GM23248 (cell line): Measurements from ENCODE around the gene ABLIM1. TPM values are rescaled to one million over a fixed set of nuclear protein-coding genes. Genes with fewer than 3 reads are reported as not detected.
A peak's percentile ranks its signal among the peaks of the same experiment; 100 is the strongest.

Source experiments
- DNase-seq: peaks from one replicate; pipeline ENCODE4 v3.0.0-alpha.2; 2015
- H2AFZ ChIP-seq: fragments of 200-600 bp; sonication (generic); 2 replicates; pipeline ENCODE4 v1.6.1; 2016; ENCODE audit warnings: antibody characterized with exemption
- H3F3A ChIP-seq: fragments of 200-600 bp; sonication (generic); 2 replicates; pipeline ENCODE4 v1.6.1; 2016; ENCODE audit warnings: mild to moderate bottlenecking, antibody characterized with exemption, mixed run types; ENCODE audit not compliant: insufficient read depth
- H3K27ac ChIP-seq: fragments of 200-600 bp; sonication (generic); 2 replicates; pipeline ENCODE4 v1.5.1; 2016; ENCODE audit warnings: mild to moderate bottlenecking
- H3K27me3 ChIP-seq: fragments of 200-600 bp; sonication (generic); replicated peaks from 2 replicates; pipeline ENCODE4 v1.6.1; 2016; ENCODE audit warnings: mild to moderate bottlenecking; ENCODE audit not compliant: insufficient read depth
- H3K36me3 ChIP-seq: fragments of 200-600 bp; sonication (generic); 2 replicates; pipeline ENCODE4 v1.6.1; 2016; ENCODE audit warnings: low read depth, mild to moderate bottlenecking
- H3K4me1 ChIP-seq: fragments of 200-600 bp; sonication (generic); 2 replicates; pipeline ENCODE4 v1.6.1; 2016; ENCODE audit warnings: mild to moderate bottlenecking; ENCODE audit not compliant: insufficient read depth
- H3K4me2 ChIP-seq: fragments of 200-600 bp; sonication (generic); one replicate; pipeline ENCODE4 v1.6.1; 2016; ENCODE audit warnings: mild to moderate bottlenecking; ENCODE audit not compliant: unreplicated experiment
- H3K4me3 ChIP-seq: fragments of 200-600 bp; sonication (generic); 2 replicates; pipeline ENCODE4 v1.5.1; 2016; ENCODE audit warnings: mild to moderate bottlenecking
- H3K79me2 ChIP-seq: fragments of 200-600 bp; sonication (generic); 2 replicates; pipeline ENCODE4 v1.6.1; 2016; ENCODE audit warnings: mild to moderate bottlenecking; ENCODE audit not compliant: insufficient read depth
- H3K9ac ChIP-seq: fragments of 200-600 bp; sonication (generic); 2 replicates; pipeline ENCODE4 v1.6.1; 2016; ENCODE audit warnings: mild to moderate bottlenecking
- H3K9me2 ChIP-seq: fragments of 200-600 bp; sonication (generic); 2 replicates; pipeline ENCODE4 v1.6.1; 2016; ENCODE audit warnings: mixed run types, mild to moderate bottlenecking, moderate library complexity; ENCODE audit not compliant: insufficient read depth
- H3K9me3 ChIP-seq: fragments of 200-600 bp; sonication (generic); one replicate; pipeline ENCODE4 v1.6.1; 2017; ENCODE audit warnings: low read depth
- H4K20me1 ChIP-seq: fragments of 200-600 bp; sonication (generic); 2 replicates; pipeline ENCODE4 v1.6.0; 2016; ENCODE audit not compliant: insufficient read depth
- EZH2 ChIP-seq: fragments of 200-600 bp; sonication (generic); IDR thresholded peaks from 2 replicates; pipeline ENCODE4 v1.6.1; 2018; ENCODE audit warnings: antibody characterized with exemption, mild to moderate bottlenecking; ENCODE audit not compliant: insufficient read depth, poor library complexity, severe bottlenecking
- EZH2phosphoT487 ChIP-seq: fragments of 200-600 bp; sonication (generic); IDR thresholded peaks from 2 replicates; pipeline ENCODE4 v1.6.1; 2018; ENCODE audit warnings: antibody characterized with exemption, moderate library complexity, mild to moderate bottlenecking, low read depth; ENCODE audit not compliant: insufficient read depth
- WGBS, 2 experiments: methylation state at CpG; one replicate each; pipeline ENCODE4 v1.1.6; 2015 to 2017; ENCODE audit warnings: low lambda C conversion rate in 2 of 2, low coverage in 1 of 2; ENCODE audit errors: missing lambda C conversion rate in 2 of 2; 5-methylcytosine and 5-hydroxymethylcytosine counted together
- in situ Hi-C: fragments of 300-500 bp; cut with MboI; formaldehyde crosslinking; loops from 2 replicates; pipeline ENCODE4 v1.15.0; 2020
- polyA plus RNA-seq: library from polyadenylated mRNA; unstranded; fragments of >200 nt; fragmentation: Nextera tagmentation; extraction: Ambion mirVana; gene quantifications from 2 replicates; pipeline ENCODE4 v1.2.1, GENCODE V29; 2016
- total RNA-seq: library from RNA; depleted of rRNA; stranded (reverse); fragments of >200 nt; shearing (Covaris generic); gene quantifications from 2 replicates; pipeline ENCODE4 v1.2.3, GENCODE V29; 2014

Gene ABLIM1
- total and polyA plus RNA-seq, 2 experiments from 2014 or later = 0.54 to 0.78 TPM

DNA sequence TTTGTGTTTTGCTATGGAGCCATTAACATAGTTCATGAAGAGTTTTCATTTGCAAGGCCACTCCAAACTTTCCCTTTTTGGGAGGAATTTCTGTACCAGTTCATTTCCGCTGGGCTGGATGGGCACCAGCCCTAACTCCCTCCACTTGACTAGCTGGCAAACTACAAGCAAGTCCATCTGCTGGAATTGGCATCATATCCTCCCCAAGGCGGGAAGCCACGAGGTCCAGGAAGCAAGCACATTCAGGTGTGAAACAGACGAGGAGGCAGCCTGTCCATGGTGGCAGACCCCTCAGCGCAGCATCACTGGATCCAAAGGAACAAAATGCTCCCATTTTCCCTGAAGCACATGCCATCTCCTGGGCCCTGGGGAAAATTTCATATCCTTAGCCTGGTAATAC lies 125.8 kb downstream of the ABLIM1 start:
- TF ChIP-seq EZH2 (no peak), EZH2phosphoT487 (no peak)
- 56 to 69% methylated on average over 5 of the region's 5 CpGs for whole genome bisulfite sequencing, 2 experiments
- no peaks in the 10 kb centered on the region for H3K4me1 ChIP-seq
- no peak overlapping the region for H3K4me3 ChIP-seq
- no peaks in the 10 kb centered on the region for H3F3A ChIP-seq
- H3K4me2 ChIP-seq = no peak overlapping the region
- no peaks in the 10 kb centered on the region for H3K79me2 ChIP-seq
- no peak for DNase-seq
- peaks cover 11% of the 10 kb centered on the region for H3K27me3 ChIP-seq
- no peak overlapping the region for H3K27ac ChIP-seq
- no peak overlapping the region for H2AFZ ChIP-seq
- H3K36me3 ChIP-seq = no peaks in the 10 kb centered on the region
- in situ Hi-C loops = no loop called here
- H3K9me3 ChIP-seq = no peaks in the 10 kb centered on the region
- H3K9me2 ChIP-seq = no peaks in the 10 kb centered on the region
- H4K20me1 ChIP-seq = no peaks in the 10 kb centered on the region
- no peak overlapping the region for H3K9ac ChIP-seq

DNA sequence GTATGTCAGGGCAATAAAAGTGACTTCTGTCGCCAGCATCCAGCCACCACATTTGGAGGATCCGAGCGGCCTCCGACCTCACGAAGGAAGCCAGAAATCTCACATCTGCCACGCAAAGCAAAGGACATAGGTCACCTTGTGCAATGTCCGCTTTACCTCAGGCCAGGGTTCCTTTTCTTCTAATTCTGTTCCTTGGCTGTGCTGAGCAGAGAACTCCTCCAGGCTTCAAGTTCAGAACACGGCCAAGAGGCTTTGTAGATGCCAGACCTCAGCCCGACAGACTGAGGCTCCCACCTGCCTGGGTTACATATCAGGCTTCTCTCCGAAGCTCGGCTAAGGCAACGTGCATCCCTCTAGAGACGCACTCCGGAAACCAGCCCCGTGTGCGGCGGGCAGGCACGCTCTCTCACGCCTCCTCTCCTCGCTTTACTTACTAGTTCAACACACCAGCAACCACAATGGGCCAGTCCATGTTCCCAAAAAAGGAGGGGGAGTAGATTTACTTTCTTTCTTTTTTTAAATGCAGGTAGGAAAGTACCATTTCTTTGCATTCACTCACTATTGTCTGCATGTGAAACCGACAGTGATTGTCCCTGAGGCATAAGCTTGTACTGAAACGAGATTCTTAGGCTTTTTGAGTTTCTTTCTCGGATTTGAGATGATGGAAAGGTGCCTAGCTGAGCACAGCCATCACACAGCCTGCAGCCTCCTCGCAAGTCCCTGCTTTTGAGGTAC lies 131.4 kb downstream of the ABLIM1 start:
- no peaks in the 10 kb centered on the region for H3K36me3 ChIP-seq
- H2AFZ ChIP-seq = peak overlapping the region; percentile 62
- H3K9me3 ChIP-seq = no peaks in the 10 kb centered on the region
- 13% methylated on average over 24 of the region's 24 CpGs for WGBS, 2 experiments
- no peaks in the 10 kb centered on the region for H3K79me2 ChIP-seq
- no peak overlapping the region for H3K9ac ChIP-seq
- no peaks in the 10 kb centered on the region for H3F3A ChIP-seq
- H3K4me1 ChIP-seq = no peaks in the 10 kb centered on the region
- no peaks in the 10 kb centered on the region for H3K9me2 ChIP-seq
- no peaks in the 10 kb centered on the region for H4K20me1 ChIP-seq
- in situ Hi-C loops = no loop called here
- DNase-seq = peak; percentile 66
- peaks cover 18% of the 10 kb centered on the region for H3K27me3 ChIP-seq
- no peak for TF ChIP-seq EZH2
- no peak for TF ChIP-seq EZH2phosphoT487
- H3K4me2 ChIP-seq = peak overlapping the region; percentile 37
- H3K27ac ChIP-seq = no peak overlapping the region
- H3K4me3 ChIP-seq = peak overlapping the region; percentile 51

DNA sequence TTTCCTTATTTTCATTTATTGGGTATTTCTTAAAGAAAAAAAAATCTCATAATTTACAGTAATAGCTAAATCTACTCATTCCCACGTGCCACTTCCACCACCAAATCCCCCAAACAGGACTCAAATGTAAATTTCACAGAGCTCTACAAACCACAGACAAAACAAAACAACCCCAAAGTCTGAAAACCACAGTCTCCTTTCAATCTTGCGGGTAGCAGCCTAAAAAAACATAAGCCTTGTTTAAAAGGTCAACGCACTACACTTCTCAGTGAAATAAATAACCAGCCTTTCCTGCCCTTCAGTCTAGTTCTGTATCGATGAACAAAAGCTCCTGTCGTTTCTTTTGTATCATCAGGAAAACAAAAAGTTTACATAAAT lies 132.0 kb downstream of the ABLIM1 start:
- H4K20me1 ChIP-seq = no peaks in the 10 kb centered on the region
- no peak overlapping the region for H3K27ac ChIP-seq
- H3K36me3 ChIP-seq = no peaks in the 10 kb centered on the region
- H3K9me3 ChIP-seq = no peaks in the 10 kb centered on the region
- no peak for TF ChIP-seq EZH2
- no peak for TF ChIP-seq EZH2phosphoT487
- WGBS, 2 experiments = 50 to 60% methylated on average over 5 of the region's 5 CpGs
- no peak overlapping the region for H3K4me3 ChIP-seq
- DNase-seq = no peak
- H3K9me2 ChIP-seq = no peaks in the 10 kb centered on the region
- no peak overlapping the region for H3K9ac ChIP-seq
- H3K79me2 ChIP-seq = no peaks in the 10 kb centered on the region
- H3K4me1 ChIP-seq = no peaks in the 10 kb centered on the region
- H3K4me2 ChIP-seq = peak overlapping the region; percentile 37
- in situ Hi-C loops = no loop called here
- peak overlapping the region; percentile 62; the same call in 1 of the 2 replicates for H2AFZ ChIP-seq
- H3F3A ChIP-seq = no peaks in the 10 kb centered on the region
- H3K27me3 ChIP-seq = peaks cover 18% of the 10 kb centered on the region

DNA sequence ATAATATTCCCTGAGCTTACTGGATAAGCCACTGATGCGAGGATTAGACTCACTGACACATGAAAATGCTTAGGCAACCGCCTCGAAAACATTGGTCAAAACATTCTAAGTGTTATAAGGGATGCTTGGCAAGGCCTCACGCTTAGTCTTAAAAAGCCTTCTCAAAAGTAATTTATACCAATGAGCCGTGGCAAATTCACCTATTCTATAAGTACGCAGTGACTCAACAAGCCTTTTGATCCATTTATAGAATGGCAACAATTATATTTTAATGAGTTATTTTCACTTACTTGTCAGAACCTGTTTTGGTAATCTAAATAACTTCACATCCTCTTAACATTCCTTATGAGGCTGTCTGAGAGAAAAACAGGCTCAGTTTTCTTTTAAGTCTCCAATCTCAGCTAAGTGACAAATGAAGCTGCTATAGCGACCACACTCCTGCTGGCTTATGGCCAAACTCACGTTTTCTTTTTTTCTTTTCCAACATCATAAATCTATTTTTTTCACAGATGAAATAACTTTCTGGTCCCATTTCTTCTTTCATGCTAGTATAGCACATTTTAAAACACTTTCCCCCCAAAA lies 132.6 kb downstream of the ABLIM1 start:
- H3K4me2 ChIP-seq = no peak overlapping the region
- 53 to 54% methylated on average over 8 of the region's 8 CpGs for WGBS, 2 experiments
- no peak for TF ChIP-seq EZH2phosphoT487

More for the DNA sequence above, 132.6 kb downstream of the ABLIM1 start:
- Histone ChIP-seq H3K9ac (no peak overlapping the region), H2AFZ (no peak overlapping the region), H4K20me1 (no peaks in the 10 kb centered on the region), H3K36me3 (no peaks in the 10 kb centered on the region), H3K9me2 (no peaks in the 10 kb centered on the region), H3K79me2 (no peaks in the 10 kb centered on the region), H3F3A (no peaks in the 10 kb centered on the region), H3K27me3 (peaks cover 18% of the 10 kb centered on the region), H3K4me3 (no peak overlapping the region), H3K27ac (no peak overlapping the region), H3K9me3 (no peaks in the 10 kb centered on the region), H3K4me1 (no peaks in the 10 kb centered on the region)
- no peak for DNase-seq
- in situ Hi-C loops = no loop called here
